Gastrocnemius medialis (tissue), 4 donors: Measurements from ENCODE around the gene FAH.

Experiments
- POLR2A ChIP-seq, 2 donors: fragments of 450-650 bp; IDR thresholded peaks; one replicate each; pipeline ENCODE4 v1.6.1; 2017; ENCODE audit warnings: antibody characterized with exemption in 2 of 2, mild to moderate bottlenecking in 2 of 2, moderate library complexity in 2 of 2
- TF ChIP-seq, protein P1 (sequence below), 5 experiments: fragments of 450-650 bp in 3 of 5; fragments of 200-600 bp in 2 of 5; sonication (generic) in 2 of 5; IDR thresholded peaks in 4 of 5; conservative IDR thresholded peaks in 1 of 5; 1 replicate in 4 of 5; 2 replicates in 1 of 5; pipeline ENCODE4 v1.5.1; 2016 to 2019; ENCODE audit warnings: antibody characterized with exemption in 5 of 5, mild to moderate bottlenecking in 3 of 5, moderate library complexity in 3 of 5

DNA sequence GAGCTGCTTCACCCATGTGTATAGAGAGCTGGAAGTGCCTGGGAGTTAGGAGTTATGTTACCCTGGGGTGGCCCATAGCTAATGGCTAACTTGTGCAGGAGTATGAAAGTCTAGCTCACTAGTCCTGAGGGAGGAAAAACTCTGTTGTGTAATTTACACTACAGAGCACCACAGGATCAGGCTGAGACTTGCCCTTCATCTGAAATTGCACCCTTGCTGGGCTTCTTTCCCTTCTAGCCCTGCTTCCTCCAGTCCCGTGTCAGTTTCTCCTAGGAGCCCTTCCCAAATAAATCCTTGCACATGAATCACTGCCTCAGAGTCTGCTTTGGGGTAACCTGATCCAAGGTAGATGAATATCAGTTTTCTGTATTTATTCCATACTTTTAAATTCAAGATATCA lies 59.2 kb downstream of the FAH start:
- TF ChIP-seq POLR2A (IDR thresholded peaks at IDR 0.05): no peak
- TF ChIP-seq, protein P1, sequence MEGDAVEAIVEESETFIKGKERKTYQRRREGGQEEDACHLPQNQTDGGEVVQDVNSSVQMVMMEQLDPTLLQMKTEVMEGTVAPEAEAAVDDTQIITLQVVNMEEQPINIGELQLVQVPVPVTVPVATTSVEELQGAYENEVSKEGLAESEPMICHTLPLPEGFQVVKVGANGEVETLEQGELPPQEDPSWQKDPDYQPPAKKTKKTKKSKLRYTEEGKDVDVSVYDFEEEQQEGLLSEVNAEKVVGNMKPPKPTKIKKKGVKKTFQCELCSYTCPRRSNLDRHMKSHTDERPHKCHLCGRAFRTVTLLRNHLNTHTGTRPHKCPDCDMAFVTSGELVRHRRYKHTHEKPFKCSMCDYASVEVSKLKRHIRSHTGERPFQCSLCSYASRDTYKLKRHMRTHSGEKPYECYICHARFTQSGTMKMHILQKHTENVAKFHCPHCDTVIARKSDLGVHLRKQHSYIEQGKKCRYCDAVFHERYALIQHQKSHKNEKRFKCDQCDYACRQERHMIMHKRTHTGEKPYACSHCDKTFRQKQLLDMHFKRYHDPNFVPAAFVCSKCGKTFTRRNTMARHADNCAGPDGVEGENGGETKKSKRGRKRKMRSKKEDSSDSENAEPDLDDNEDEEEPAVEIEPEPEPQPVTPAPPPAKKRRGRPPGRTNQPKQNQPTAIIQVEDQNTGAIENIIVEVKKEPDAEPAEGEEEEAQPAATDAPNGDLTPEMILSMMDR (IDR thresholded peaks at IDR 0.05 in 4 of 5, conservative IDR thresholded peaks at IDR 0.05 in 1 of 5): no peak
